ENCODE results near the gene EPHB1. TPM values are rescaled to one million over a fixed set of nuclear protein-coding genes. Genes with fewer than 3 reads are reported as not detected.

EPHB1 gene
- polyA plus RNA-seq, 1 donor from 2014 or later, result 18.7 TPM

DNA sequence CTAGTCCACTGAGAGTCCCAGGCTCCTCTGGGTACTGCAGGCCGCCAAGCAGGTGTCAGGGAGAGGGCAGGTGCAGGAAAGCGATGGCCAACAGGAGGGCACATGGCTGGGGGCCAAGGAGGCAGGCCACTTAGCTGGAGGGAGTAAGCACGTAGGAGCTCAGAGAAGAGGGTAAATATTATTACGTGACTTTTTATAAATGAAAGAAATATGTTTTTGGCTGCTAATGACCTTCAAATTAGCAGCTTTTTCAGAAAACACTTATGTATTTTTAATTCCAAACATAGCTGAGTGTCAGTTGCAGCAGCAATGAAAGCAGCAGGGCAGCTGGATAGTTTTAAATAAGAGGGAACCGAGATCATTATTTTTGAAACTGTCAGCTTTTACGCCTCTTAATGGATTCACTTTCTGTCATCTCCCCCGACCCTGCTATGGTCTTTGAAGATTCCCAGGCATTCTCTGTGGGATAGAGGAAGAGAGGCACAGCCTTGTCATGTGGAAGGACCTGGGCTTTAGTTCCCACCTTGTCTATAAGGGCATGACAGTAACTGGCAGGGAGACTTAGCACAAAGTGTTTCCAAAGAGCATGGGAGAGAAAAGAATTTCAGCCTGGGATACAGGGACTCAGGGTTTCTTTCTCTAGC, 477.1 kb downstream of the EPHB1 start:
- Histone ChIP-seq H3K4me2 (ENCODE audit: low read length) (peak overlapping the region; percentile 14), H3K79me2 (replicated peaks; ENCODE audit: insufficient read depth, low read length) (no peaks in the 10 kb centered on the region), H3K27me3 (ENCODE audit: insufficient read depth, low read depth, low read length) (no peaks in the 10 kb centered on the region), H3K4me3 (ENCODE audit: low read length) (peak overlapping the region; percentile 50), H4K20me1 (ENCODE audit: insufficient read depth) (no peaks in the 10 kb centered on the region), H2AFZ (ENCODE audit: low read depth, low read length) (no peak overlapping the region), H3K9ac (ENCODE audit: low read length) (peak overlapping the region; percentile 43), H3K9me3 (ENCODE audit: low read length) (no peaks in the 10 kb centered on the region), H3F3A (ENCODE audit: insufficient read depth, low read length, poor library complexity, severe bottlenecking) (no peaks in the 10 kb centered on the region), H3K27ac (ENCODE audit: low read length) (peak overlapping the region; percentile 70), H3K36me3 (ENCODE audit: insufficient read depth, low read length) (no peaks in the 10 kb centered on the region), H3K9me2 (ENCODE audit: insufficient read depth, low read length) (no peaks in the 10 kb centered on the region)
- TF ChIP-seq, protein P1, sequence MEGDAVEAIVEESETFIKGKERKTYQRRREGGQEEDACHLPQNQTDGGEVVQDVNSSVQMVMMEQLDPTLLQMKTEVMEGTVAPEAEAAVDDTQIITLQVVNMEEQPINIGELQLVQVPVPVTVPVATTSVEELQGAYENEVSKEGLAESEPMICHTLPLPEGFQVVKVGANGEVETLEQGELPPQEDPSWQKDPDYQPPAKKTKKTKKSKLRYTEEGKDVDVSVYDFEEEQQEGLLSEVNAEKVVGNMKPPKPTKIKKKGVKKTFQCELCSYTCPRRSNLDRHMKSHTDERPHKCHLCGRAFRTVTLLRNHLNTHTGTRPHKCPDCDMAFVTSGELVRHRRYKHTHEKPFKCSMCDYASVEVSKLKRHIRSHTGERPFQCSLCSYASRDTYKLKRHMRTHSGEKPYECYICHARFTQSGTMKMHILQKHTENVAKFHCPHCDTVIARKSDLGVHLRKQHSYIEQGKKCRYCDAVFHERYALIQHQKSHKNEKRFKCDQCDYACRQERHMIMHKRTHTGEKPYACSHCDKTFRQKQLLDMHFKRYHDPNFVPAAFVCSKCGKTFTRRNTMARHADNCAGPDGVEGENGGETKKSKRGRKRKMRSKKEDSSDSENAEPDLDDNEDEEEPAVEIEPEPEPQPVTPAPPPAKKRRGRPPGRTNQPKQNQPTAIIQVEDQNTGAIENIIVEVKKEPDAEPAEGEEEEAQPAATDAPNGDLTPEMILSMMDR (IDR thresholded peaks at IDR 0.05; ENCODE audit: poor library complexity, severe bottlenecking), result no peak
- TF ChIP-seq SMC3 (conservative IDR thresholded peaks at IDR 0.05; ENCODE audit: poor library complexity) (no peak), TAF1 (IDR thresholded peaks at IDR 0.05; ENCODE audit: low read depth) (no peak), POLR2AphosphoS5 (IDR thresholded peaks at IDR 0.05) (no peak), RAD21 (conservative IDR thresholded peaks at IDR 0.05) (no peak), EZH2 (IDR thresholded peaks at IDR 0.05; ENCODE audit: borderline replicate concordance, insufficient read depth, low read length, poor library complexity, severe bottlenecking) (no peak), EP300 (conservative IDR thresholded peaks at IDR 0.05; ENCODE audit: poor library complexity, severe bottlenecking) (no peak), MXI1 (conservative IDR thresholded peaks at IDR 0.05; ENCODE audit: poor library complexity, severe bottlenecking) (peak; percentile 3)
- TF ChIP-seq, protein P2, sequence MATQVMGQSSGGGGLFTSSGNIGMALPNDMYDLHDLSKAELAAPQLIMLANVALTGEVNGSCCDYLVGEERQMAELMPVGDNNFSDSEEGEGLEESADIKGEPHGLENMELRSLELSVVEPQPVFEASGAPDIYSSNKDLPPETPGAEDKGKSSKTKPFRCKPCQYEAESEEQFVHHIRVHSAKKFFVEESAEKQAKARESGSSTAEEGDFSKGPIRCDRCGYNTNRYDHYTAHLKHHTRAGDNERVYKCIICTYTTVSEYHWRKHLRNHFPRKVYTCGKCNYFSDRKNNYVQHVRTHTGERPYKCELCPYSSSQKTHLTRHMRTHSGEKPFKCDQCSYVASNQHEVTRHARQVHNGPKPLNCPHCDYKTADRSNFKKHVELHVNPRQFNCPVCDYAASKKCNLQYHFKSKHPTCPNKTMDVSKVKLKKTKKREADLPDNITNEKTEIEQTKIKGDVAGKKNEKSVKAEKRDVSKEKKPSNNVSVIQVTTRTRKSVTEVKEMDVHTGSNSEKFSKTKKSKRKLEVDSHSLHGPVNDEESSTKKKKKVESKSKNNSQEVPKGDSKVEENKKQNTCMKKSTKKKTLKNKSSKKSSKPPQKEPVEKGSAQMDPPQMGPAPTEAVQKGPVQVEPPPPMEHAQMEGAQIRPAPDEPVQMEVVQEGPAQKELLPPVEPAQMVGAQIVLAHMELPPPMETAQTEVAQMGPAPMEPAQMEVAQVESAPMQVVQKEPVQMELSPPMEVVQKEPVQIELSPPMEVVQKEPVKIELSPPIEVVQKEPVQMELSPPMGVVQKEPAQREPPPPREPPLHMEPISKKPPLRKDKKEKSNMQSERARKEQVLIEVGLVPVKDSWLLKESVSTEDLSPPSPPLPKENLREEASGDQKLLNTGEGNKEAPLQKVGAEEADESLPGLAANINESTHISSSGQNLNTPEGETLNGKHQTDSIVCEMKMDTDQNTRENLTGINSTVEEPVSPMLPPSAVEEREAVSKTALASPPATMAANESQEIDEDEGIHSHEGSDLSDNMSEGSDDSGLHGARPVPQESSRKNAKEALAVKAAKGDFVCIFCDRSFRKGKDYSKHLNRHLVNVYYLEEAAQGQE (IDR thresholded peaks at IDR 0.05; ENCODE audit: borderline replicate concordance), result peak; percentile 57

DNA sequence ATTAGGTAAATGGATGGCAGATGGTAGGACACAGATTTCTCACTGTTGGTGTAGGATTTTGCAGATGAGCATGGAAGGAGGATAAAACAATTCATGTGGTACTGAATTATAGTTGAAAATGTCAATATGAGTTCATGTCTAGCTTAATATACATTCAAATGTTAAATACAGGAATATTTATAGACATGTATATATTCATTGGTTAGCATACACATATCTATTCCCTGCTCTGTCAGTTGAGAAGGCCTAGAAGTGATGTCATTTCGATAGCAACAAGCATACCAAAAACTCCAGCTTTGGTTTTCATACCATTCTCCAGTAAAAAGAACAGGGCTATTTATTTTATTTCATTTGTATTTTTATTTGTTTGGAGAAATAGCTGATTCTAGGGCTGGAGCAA, 497.1 kb downstream of the EPHB1 start:
- TF ChIP-seq MXI1 (conservative IDR thresholded peaks at IDR 0.05; ENCODE audit: poor library complexity, severe bottlenecking) (no peak), SMC3 (conservative IDR thresholded peaks at IDR 0.05; ENCODE audit: poor library complexity) (no peak), RAD21 (conservative IDR thresholded peaks at IDR 0.05) (no peak), POLR2AphosphoS5 (IDR thresholded peaks at IDR 0.05) (no peak)
- TF ChIP-seq, protein P1 (IDR thresholded peaks at IDR 0.05; ENCODE audit: poor library complexity, severe bottlenecking), result no peak
- TF ChIP-seq, protein P2 (IDR thresholded peaks at IDR 0.05; ENCODE audit: borderline replicate concordance), result no peak
- H3K79me2 ChIP-seq (replicated peaks; ENCODE audit: insufficient read depth, low read length), result no peaks in the 10 kb centered on the region
- no peaks in the 10 kb centered on the region for H3F3A ChIP-seq (ENCODE audit: insufficient read depth, low read length, poor library complexity, severe bottlenecking)

More for the DNA sequence above, 497.1 kb downstream of the EPHB1 start:
- Histone ChIP-seq H3K4me3 (ENCODE audit: low read length) (no peak overlapping the region), H3K36me3 (ENCODE audit: insufficient read depth, low read length) (no peaks in the 10 kb centered on the region), H3K27ac (ENCODE audit: low read length) (no peak overlapping the region), H3K27me3 (ENCODE audit: insufficient read depth, low read depth, low read length) (no peaks in the 10 kb centered on the region), H3K9me2 (ENCODE audit: insufficient read depth, low read length) (no peaks in the 10 kb centered on the region), H3K4me2 (ENCODE audit: low read length) (no peak overlapping the region), H2AFZ (ENCODE audit: low read depth, low read length) (no peak overlapping the region), H3K9ac (ENCODE audit: low read length) (no peak overlapping the region), H3K9me3 (ENCODE audit: low read length) (no peaks in the 10 kb centered on the region), H4K20me1 (ENCODE audit: insufficient read depth) (no peaks in the 10 kb centered on the region)
